8988T (cell line): ENCODE results near the gene EID3.
"Not testable (repeated sequence)": the region's sequence is repeated elsewhere in the genome, so short reads cannot be mapped to it uniquely, and the experiment has no call there.

Source experiments
- DNase-seq: peaks from one replicate; pipeline ENCODE4 v3.0.0; 2011

EID3 gene

GRCh38 chr12:104290320-104290719 is 13.2 kb upstream of the EID3 start:
- DNase-seq, result no peak

GRCh38 chr12:104290855-104291254 is 12.7 kb upstream of the EID3 start:
- no peak for DNase-seq

GRCh38 chr12:104291867-104292524 is 11.5 kb upstream of the EID3 start:
- DNase-seq, result no peak

- DNase-seq, result no peak
Measured at GRCh38 chr12:104292872-104293794, 10.4 kb upstream of the EID3 start.

GRCh38 chr12:104294158-104294859 is 9.2 kb upstream of the EID3 start:
- DNase-seq, result not testable (repeated sequence)

GRCh38 chr12:104294927-104295668 is 8.4 kb upstream of the EID3 start:
- DNase-seq, result no peak

- DNase-seq, result no peak
Measured at GRCh38 chr12:104295954-104296353, 7.6 kb upstream of the EID3 start.

GRCh38 chr12:104296718-104297117 is 6.8 kb upstream of the EID3 start:
- no peak for DNase-seq

GRCh38 chr12:104297477-104298113 is 5.9 kb upstream of the EID3 start:
- DNase-seq, result no peak

- DNase-seq, result no peak
Measured at GRCh38 chr12:104299842-104300481, 3.6 kb upstream of the EID3 start.

- no peak for DNase-seq
Measured at GRCh38 chr12:104304261-104305009, 896 bp downstream of the EID3 start.

GRCh38 chr12:104305349-104305748 is 1.8 kb downstream of the EID3 start:
- DNase-seq, result no peak

- DNase-seq, result no peak
Measured at GRCh38 chr12:104306376-104306775, 2.8 kb downstream of the EID3 start.

GRCh38 chr12:104306943-104307654 is 3.6 kb downstream of the EID3 start:
- no peak for DNase-seq

- DNase-seq, result no peak
Measured at GRCh38 chr12:104307655-104308000, 4.1 kb downstream of the EID3 start.

- no peak for DNase-seq
Measured at GRCh38 chr12:104309446-104309993, 6.0 kb downstream of the EID3 start.

GRCh38 chr12:104310751-104311633 is 7.5 kb downstream of the EID3 start:
- no peak for DNase-seq

GRCh38 chr12:104312202-104312601 is 8.7 kb downstream of the EID3 start:
- no peak for DNase-seq

GRCh38 chr12:104312654-104313053 is 9.1 kb downstream of the EID3 start:
- no peak for DNase-seq
